GM18870 (cell line): Measurements from ENCODE around the gene FAM163B.

Experiments used
- ATAC-seq: cut with Tn5 transposase; IDR thresholded peaks from one replicate; pipeline ENCODE4 v1.9.1; 2021; ENCODE audit warnings: moderate library complexity; ENCODE audit not compliant: unreplicated experiment

Gene FAM163B

DNA sequence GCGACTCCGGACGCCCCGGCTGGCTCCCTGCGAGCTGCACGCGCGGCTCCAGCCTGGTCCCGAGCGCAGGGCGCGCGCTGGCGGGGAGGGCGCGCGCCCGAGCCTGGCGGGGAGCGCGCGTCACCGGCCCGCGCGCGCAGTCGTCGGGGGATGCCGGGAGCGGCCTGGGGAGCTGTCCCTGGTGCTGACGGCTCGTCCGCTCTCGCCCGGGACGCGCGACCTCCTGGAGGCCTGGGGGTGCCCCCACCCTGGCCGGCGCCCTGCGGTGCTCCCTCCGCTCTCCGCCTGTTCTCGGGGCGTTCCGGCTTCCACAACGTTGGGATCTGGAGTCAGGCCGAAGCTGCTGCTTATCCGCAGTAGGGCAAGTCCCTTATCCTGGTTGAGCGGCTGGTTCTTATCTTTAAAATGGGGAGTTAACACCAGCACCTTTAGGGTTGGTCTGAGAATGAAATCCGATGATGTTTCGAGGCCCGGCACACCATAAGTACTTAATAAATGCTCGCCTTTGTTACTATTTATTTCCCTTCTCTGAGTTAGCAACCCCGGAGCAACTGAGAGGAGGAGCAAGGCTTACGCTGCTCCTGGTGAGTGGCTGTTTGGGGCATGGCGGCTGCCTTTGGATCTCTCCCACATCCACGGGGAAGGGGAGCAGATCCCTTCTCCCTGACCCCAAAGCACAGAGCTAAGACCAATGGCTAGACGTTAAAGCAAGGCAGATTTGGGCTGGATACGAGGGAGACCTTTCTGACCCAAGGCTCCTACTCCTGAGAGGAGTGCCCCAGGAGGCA is at the start of gene FAM163B:
TSS of gene FAM163B (minus strand) at position 79 of the 788 bp plus-strand sequence. CDS start 29,166 bp downstream, outside the sequence.
- ATAC-seq = no peak

DNA sequence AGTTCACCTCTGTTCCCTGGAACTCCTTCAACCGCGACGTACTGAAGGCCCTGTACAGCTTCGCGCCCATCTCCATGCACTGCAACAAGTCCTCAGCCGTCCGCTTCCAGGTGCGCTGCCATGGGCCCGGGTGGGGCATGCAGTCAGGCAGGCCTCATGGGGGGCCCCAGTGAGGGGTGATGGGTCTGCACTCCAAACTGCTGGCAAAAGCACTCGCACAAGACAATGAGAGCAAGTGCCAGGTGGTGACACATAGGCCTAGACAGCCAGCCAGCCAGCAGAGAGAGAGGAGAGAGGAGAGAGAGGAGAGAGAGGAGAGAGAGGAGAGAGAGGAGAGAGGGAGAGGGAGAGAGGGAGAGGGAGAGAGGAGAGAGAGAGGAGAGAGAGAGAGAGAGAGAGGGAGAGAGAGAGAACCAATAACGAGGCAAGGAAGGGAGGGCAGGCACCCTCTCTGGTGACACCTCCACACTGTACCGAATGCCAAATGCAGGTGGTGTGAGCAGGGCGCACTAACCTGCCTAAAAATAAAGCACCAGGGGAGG is 48.0 kb upstream of the FAM163B start:
- ATAC-seq = no peak

DNA sequence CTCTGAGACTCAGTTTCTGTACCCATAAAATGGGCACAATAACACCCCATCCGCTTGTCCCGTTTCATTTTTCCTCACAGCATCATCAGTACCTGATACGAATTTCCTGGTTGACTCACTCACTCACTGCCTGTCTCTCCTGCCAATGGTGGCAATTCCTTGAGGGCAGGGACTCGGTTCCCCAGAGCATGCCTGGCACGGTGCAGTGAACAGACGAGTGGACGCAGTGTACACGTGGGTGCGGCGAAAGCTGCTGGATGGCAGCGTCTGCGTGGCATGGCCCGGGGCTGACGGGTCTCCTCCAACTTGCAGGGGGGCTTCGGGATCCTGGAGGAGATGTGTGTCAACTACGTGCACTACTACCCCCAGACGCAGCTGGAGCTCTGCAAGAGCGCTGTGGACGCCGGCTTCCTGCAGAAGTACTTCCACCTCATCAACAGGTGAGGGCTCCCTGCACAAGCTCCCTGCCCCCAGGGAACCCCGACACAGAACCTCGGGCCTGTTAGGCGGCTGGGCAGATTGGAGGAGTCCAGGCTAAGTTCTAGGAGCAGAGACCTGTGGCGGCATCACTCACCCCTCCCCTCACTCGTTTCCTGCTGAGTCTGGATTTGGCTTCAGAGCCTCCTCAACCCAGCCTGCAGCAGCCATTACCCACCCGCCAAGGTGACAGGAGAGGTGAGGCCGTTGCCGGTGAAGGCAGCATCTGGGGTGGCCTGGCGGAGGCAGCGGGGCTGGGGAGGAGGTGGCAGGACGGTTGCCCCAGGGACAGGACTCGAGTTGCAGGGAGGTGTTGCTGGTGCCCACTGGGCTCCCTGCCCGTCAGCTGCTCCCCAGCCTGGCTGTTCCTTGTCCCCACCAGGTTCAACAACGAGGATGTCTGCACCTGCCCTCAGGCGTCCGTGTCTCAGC is 47.3 kb upstream of the FAM163B start:
- no peak for ATAC-seq

DNA sequence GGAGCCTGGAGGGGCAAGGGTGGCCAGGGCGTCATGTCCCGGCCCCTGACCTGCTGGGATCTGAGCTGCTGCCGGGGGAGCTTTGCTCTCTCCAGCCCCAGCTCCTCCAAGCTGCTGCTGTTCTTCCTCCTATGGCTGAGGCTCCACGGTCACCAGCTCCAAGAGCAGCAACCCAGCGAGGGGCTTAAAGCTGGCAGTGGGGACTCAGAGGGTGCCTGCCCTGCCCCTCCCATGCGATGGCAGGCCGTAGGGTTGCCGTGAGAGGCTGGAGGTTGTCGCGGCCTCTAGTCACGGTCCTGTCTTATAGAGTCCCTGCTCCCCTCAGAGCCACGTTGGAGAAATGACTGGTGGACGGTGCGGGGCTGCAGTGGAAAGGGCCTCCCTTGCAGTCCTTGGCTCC is 46.5 kb upstream of the FAM163B start:
- no peak for ATAC-seq

DNA sequence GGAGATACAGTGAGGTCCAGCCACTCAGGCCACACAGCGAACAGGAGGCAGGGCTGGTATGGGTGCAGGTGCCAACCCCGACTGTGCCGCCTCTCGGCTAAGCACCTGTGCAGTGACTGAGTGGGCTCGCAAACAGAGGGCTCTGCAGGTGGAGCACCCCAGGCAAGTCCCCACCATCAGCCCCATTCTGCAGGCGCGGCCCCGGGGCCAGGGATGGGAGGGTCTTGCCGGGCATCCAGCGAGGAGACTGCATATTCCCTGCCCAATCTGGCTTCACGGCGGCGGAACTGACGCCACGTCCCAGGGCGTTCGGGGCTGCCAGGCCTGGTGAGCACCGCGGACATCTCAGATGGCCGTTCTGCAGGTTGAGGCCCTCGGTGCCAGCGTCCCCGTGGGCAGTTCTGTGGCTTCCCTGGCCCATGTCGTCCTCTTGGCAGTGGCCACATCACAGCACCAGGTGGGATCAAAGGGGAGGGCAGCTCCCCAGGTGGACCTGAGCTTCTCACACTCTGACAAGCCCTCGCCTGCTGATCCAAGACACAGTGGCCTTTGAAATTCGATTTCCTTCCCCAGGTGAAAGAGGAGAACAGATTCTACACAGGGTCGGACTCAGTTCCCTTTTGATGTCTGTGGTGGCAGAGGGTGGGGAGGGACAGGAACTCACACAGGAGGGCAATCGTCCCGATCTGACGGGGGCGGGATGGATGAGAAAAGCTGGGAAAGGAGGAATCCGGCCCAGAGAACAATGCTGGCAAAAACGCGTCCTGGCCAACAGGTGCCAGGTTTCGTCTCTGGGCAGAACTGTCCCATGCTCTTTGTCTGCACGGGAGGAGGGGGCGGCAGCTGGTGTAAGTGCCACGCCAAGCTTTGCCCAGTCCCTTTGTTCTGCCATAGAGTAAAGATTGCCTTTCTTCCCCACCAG is 45.8 kb upstream of the FAM163B start:
- ATAC-seq = no peak

DNA sequence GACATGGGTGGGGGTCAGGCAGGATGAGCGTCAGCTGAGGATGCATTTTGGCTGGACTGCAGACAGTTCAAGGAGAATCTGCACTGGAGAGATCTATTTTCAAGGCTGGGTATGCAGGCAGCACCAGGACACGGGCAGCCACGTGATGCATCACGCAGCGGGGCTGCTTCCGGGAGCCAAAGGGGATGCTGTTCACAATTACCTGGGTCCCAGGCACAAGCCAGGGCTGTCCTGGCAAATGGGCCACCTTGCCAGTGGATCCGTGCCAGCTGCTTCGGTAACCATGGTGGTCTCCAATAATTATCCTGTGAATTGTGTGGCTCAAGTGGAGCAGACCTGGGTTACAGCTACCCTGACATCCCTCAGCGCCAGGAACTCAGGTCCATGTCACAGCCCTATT is 44.4 kb upstream of the FAM163B start:
- no peak for ATAC-seq

DNA sequence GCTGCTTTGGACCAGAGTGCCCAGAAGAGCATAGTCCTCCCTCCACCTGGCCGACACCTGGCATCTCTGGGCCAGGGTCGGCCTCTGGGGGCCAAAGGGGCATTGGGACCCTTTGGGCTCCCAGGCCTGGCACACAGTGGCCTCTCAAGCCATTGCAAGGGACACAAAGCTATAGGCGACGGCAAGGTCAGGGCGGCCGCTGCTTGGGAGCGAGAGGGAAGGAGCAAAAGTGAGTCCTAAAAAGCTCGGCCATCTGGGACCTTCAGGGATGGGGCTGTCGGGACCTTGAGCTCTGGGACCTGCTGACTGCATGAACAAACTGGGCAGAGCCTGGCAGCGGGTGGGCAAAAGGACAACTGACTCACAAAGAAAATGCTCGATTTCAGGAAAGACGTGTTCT is 40.8 kb upstream of the FAM163B start:
- no peak for ATAC-seq

DNA sequence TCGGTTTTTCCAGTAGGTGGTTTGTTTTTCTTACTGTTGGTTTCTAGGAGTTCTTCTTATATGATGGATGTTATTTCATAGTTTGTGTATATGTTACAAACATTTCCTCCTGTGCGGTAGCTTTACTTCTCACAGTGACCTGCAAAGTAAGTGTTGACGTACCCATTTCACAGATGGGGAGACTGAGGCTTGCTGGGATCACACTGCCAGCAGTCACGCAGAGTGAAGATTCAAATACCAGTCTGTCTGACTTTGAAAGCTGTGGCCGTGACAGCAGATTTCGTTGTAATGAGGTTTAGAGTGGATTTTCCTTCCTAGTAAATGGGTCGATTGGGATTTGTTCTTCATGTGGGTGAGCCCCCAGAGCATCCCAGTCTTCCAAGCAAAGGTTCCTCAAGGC is 40.0 kb upstream of the FAM163B start:
- no peak for ATAC-seq

DNA sequence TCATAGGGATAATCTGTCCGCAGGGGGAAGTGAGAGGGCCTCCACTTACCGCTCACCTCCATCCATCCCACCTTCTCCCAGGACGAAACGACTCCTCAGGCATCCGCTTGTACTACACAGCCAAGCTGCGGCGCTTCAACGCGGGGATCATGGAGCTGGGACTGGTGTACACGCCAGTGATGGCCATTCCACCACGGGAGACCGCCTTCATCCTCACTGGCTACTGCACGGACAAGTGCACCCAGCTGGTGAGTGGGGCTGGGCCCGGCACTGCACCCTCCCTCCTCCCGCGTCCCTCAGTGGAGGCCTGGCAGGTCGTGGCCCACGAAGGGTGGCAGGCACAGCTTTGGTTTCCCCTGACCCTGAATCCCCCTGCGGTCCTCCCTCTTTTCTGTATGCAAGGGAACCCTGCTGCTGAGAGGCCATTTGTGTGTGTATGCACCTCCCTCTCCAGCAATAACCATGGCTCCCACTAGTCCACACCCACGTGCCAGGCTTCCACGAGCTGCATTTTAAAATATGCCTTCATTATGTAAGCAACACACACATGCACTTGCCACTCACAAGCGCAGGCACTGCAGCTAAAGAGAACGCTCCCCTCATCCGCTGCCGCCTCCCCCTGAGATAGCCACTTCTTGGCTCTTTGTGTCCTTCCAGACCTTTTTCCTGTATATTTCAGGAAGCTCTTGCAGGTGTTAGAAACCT is 38.7 kb upstream of the FAM163B start:
- ATAC-seq = no peak

DNA sequence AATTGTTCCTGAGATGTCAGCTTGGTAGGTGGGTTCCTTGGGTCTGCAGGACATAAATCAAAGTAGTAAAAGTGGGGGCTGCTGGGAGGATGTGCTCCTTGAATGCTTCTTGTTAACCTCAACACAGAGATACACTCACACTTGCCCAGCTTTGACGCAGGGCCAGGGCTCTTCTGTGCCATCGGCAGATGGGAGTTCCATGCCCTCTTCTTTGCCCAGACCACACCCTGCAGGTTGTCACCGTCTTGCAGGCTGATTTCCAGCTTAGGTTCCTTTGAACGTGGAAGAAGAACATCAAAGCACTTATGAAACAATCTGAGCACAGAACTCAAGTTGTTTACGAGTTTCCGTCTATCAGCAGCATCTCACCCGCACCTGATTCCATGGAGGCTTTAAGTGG is 38.0 kb upstream of the FAM163B start:
- no peak for ATAC-seq

DNA sequence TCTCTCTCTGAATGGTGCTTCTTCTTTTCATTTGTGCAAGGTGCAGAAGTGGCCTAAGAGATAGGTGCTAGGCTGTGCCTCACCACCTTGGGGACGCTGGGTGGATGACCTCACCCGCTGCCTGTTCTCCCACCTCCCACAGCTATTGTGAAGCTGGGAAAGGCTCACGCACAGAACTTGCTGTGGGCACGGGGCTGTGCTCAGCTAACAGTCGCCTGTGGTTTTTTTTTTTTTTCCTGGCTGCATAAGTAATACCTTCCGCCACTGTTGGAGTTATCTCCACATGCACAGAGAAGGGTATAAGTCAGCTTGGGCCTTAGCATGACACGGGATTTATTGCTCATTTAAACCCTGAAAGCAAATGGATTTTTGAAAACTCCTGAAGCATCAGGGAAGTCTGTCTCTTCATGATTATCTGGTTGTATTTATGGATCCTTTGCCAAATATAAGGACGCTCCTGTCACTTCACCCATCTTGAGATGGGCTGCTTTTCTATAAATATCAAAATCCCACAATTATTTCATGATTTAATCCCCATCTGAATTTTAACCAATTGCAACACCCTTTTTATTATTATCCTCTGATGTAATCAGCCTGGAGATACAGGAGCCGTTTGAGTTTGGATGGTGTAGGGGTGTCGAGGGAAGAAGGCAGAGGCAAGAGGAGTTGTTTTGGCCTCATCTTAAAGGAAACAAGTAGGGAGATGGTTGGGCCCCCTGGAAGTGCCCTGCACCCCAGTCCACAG is 36.0 kb upstream of the FAM163B start:
- ATAC-seq = no peak

DNA sequence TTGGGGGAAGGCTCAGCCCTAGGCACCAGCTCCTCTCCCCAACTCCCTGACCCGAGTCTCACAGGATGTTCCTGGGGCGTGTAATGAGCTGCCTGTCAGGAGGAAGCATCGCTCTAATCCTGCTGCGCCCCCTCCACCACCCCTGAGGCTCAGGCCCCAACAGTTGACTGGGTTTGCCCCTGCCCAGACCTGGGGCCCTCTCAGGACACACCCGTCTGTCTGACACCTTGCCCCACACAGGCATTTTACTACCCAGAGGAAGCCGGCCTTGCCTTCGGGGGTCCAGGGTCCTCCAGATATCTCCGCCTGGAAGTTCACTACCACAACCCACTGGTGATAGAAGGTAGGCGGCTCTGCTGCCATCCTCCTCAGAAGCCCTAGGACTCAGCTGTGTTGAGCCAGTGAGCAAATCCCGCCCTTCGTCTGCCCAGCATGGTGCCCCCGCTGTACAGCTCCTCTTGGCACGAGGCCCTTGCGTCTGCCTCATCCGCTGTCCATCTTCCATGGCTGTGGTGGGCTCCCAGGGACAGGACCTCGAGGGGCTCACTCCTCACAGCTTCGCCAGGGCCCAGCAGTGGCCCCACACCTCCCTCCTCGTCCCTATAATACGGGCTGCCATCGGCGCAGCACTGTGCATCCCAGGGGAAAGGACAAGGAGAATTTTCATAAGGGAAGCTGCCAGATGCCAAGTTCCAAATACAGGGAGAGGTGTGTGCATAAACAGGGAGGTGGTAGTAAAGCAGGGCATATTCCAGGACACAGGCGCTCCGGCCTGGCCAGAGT is 35.0 kb upstream of the FAM163B start:
- no peak for ATAC-seq

DNA sequence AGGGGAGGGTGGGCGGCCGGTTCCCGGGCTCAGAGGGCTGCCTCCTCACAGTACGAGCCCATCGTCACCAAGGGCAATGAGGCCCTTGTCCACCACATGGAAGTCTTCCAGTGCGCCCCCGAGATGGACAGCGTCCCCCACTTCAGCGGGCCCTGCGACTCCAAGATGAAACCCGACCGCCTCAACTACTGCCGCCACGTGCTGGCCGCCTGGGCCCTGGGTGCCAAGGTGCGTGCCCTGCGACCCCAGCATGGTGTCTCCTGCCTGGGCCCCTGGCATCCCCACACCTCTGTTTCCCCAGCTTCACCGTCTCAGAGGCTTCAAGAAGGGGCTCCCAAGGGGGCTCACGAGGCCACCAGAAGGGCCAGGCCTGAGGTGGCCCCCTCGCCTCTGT is 34.2 kb upstream of the FAM163B start:
- no peak for ATAC-seq

DNA sequence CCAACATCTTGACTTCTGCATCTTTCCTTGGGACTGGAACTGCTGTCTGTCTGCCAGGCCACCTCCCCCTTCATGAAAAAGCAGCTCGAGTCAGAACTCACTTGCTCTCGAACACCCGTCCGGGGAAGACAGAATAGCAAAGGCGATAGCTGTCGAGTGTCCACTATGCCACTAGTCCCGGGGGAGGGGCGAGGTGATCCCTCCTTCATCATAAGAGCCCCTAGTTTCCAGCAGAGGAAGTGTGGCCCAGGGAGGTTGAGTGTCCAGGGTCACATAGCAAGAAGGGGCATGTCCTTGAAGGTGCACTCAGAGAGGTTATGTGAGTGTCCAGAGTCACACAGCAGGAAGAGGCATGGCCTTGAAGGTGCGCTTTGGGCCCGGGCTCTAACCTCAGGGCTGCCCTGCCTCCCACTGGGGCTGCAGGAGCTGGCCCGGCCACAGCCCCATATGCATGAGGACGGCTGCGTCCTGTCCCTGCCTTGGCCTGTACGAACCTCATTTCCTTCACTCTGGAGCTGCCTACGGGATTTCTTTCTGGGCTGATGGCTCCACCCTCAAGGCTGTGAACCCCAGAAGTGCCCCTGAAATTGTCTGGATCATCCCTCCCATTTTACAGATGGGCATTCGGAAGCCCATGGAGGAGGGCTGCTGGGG is 33.6 kb upstream of the FAM163B start:
- no peak for ATAC-seq

DNA sequence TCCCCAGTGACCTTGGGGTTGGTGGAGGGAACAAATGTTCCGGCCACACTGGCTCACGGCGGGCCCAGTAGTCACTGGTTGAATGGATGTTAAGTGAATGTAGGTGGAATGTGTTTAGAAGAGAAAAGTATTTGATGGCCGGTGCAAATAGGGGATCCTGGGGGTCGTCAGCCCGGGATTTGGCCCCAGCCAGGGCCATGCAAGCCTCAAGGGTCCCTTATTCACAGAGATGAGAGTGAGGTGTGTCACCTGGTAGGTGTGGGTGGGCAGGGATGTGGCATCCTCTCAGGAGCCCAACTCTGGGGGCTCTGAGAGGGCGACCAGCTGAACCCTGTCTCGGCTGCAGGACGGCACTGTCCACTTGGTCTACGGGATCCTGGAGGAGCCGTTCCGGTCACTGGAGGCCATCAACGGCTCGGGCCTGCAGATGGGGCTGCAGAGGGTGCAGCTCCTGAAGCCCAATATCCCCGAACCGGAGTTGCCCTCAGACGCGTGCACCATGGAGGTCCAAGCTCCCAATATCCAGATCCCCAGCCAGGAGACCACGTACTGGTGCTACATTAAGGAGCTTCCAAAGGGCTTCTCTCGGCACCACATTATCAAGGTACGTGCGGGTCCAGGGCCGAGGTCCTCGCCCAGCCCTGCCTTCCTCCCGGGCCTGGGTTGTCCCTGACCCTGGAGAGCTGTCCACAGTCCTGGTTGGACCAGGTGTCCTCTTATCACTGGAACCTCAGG is 32.8 kb upstream of the FAM163B start:
- ATAC-seq = no peak

DNA sequence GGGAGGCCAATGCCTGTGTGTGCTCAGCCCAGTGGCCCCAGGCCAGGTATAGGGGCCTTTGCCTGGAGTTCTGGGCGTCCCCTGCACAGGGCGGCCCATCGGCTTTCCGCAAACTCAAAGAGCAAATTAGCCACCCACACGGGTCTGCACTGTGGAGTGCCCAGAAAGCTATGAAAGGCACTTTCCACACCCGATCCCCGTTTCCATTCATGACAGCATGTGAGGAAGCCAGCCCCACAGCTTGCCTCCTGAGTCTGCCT is 32.1 kb upstream of the FAM163B start:
- no peak for ATAC-seq

DNA sequence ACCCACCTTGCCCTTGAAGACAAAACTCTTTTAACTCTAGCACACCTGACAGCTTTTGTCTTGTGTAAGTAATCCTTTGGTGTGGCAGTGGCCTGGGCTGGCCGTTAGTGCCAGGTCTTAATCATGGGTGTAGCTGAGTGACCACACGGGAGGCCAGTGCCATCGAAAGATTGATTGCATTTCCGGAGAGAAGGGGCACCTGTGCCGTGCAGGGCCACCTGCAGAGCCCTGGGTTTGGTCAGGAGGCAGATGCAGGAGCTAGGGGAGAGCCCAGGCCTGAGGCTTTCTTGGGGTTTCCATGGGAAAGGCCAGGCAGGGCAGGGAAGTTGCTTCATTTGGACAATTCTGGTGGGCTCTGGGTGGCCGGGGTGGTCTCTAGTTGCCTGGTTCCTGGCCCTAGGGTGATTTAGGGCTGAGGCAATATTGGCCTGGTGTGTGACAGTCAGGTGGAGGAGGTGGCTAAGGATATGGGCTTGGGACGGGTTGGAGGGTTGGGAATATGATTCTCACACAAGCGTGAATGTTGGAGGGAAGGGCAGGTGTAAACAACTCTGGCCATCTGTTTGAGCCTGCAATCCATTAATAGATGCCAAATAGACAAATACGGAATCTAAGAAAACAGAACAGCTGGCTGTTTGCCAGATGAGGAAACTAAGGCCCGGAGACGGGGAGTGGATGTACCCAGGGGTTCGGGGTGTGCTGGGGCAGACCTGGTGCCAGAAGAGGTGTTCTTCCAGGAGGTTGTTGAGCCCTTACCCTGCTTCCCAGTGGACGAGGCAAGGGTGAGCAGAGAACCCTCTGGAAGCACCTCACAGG is 31.6 kb upstream of the FAM163B start:
- ATAC-seq = no peak
